Duodenal mucosa (tissue), 2 donors: Measurements from ENCODE around the gene SORCS2.

ENCODE experiments used
- H3K27ac ChIP-seq: one replicate; pipeline ENCODE4 v1.7.0; 2013; ENCODE audit warnings: low read depth, low read length
- H3K27me3 ChIP-seq, 2 donors: one replicate each; pipeline ENCODE4 v1.7.0; 2013; ENCODE audit warnings: low read length in 2 of 2, control low read depth in 1 of 2; ENCODE audit not compliant: insufficient read depth in 2 of 2, control insufficient read depth in 1 of 2
- H3K36me3 ChIP-seq, 2 donors: one replicate each; pipeline ENCODE4 v1.7.0; 2013; ENCODE audit warnings: low read length in 2 of 2, control low read depth in 1 of 2; ENCODE audit not compliant: insufficient read depth in 2 of 2, control insufficient read depth in 1 of 2
- H3K4me1 ChIP-seq, 2 donors: one replicate each; pipeline ENCODE4 v1.7.0; 2013; ENCODE audit warnings: low read length in 2 of 2, control low read depth in 1 of 2; ENCODE audit not compliant: insufficient read depth in 2 of 2, control insufficient read depth in 1 of 2
- H3K4me3 ChIP-seq, 2 donors: one replicate each; pipeline ENCODE4 v1.7.0; 2013; ENCODE audit warnings: low read length in 2 of 2, low read depth in 1 of 2
- H3K9ac ChIP-seq, 2 donors: one replicate each; pipeline ENCODE4 v1.7.0; 2013; ENCODE audit warnings: low read length in 2 of 2, low read depth in 1 of 2
- H3K9me3 ChIP-seq, 2 donors: one replicate each; pipeline ENCODE4 v1.7.0; 2013; ENCODE audit warnings: low read length in 2 of 2, control low read depth in 1 of 2; ENCODE audit not compliant: control insufficient read depth in 1 of 2

The SORCS2 gene

DNA sequence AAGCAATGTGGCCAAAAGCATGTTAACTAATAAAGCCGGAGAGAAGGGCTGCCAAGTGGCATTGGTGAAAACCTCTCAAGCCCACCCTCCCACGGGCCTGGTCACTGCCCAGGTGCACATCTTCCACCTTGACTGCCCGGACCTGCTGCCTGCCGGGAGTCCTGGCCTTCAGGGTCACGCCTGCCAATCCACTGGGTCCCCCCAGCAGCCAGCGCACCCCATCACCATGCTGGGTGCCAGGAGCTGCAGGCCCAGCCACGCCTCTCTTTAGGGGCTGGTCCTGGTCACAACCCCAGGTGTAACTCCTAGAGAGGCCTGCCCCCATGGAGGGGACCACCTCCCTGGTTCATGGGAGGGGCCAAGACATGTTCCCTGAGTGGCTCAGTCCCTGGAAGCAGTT is 176.0 kb downstream of the SORCS2 start:
- Histone ChIP-seq H3K27me3 (peaks cover 0 to 3% of the 10 kb centered on the region in 2 donors), H3K9ac (no peak overlapping the region), H3K4me3 (no peak overlapping the region), H3K36me3 (no peaks in the 10 kb centered on the region), H3K27ac (no peak overlapping the region), H3K4me1 (no peaks in the 10 kb centered on the region), H3K9me3 (no peaks in the 10 kb centered on the region)

DNA sequence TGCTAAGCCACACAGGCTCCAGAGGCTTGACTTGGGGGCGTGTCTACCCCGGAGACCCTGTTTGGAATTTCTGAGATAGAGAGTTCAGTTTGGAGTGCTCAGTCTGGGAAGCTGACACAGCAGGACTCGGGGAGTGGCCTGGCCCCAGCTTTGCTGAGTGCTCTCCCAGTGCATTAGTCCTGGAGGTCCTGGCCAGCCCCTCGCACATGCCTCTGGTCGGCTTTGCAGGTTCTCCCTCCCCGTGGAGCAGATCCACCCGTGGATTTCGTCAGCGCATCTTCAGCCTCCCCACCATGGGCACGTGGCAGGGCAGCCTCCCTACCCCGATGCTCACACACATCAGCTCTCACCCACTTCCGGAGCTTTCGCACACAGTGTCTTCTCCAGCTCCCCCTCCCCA is 177.2 kb downstream of the SORCS2 start:
- H3K9me3 ChIP-seq, result no peaks in the 10 kb centered on the region
- no peak overlapping the region for H3K9ac ChIP-seq
- no peaks in the 10 kb centered on the region for H3K36me3 ChIP-seq
- H3K27me3 ChIP-seq, result peaks cover 0 to 3% of the 10 kb centered on the region in 2 donors
- no peak overlapping the region for H3K27ac ChIP-seq
- H3K4me1 ChIP-seq, result no peaks in the 10 kb centered on the region
- H3K4me3 ChIP-seq, result no peak overlapping the region

DNA sequence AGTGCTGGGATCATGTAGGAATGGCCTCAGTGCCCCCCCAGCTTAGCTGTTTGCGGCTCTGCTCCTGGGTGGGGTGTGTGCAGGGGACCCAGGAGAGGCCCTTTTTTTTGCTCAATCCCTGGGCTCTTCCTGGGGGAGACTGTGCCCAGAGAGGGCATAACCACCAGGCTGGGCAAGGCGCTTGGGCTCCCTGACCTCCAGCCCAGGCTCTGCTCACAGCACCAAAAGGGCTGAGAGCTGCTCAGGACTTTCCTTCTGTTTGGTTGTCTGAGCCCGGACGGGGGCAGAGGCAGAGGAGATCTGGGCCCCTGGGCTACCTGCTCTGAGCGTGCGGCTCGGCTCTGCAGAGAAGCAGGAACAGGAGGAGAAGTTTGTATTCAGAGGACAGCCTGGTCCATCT is 177.7 kb downstream of the SORCS2 start:
- H3K4me1 ChIP-seq, result no peaks in the 10 kb centered on the region
- no peak overlapping the region for H3K27ac ChIP-seq
- H3K36me3 ChIP-seq, result no peaks in the 10 kb centered on the region
- H3K9me3 ChIP-seq, result no peaks in the 10 kb centered on the region
- H3K4me3 ChIP-seq, result no peak overlapping the region
- peaks cover 0 to 3% of the 10 kb centered on the region in 2 donors for H3K27me3 ChIP-seq
- H3K9ac ChIP-seq, result no peak overlapping the region

DNA sequence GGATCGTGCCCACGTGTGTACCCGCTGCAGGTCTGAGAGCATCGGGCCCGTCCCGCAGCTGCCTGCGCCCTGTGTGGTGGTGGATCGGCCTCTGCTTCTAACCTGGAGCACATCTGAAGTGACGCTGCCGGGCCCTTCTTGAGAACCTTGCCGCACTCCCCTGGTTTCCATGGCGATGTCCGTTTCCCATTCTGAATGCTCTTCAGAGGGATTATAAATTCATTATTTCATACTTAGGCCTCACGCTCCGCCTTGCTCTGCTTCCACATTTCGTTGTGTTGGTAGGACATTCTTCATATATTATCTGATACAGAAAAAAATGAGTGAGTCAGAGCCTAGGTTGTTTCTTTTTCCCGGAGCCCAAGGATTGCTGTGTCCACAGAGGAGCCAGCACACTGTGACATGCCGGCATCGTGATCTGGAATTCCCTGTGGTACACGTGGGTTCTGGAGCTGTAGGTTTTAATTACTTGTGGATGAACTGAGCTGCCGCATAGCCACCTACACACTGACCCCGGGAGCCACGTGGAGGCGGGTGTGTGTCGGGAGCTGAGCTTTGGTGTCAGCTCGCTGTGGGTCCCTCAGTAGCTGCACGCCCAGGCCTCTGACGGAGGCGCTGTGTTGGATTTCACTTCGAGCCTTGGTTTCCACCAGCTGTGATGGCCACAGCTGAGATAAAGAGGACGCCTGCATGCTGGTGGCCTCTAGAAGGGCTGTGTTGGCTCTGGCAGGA is 179.0 kb downstream of the SORCS2 start:
- Histone ChIP-seq H3K36me3 (no peaks in the 10 kb centered on the region), H3K9ac (no peak overlapping the region)

DNA sequence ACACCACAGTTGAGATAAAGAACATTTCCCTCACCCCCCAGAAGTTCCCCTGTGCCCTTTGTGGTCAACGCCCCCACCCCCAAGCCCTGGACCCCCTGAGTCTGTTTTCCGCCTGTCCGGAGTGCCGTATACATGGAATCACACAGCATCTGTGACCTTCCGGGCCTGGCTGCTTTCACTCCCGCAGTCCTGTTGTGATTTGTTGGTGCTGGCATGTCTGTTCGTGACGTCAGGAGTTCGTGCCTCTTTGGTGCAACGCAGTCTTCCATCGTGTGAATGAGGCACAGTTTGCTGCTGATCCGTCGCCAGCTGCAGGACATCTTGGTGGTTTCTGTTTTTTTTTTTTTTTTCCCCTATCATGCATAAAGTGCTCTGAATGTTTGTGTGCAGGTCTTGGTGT is 180.3 kb downstream of the SORCS2 start:
- Histone ChIP-seq H3K27ac (no peak overlapping the region), H3K4me1 (no peaks in the 10 kb centered on the region), H3K4me3 (no peak overlapping the region), H3K9me3 (no peaks in the 10 kb centered on the region), H3K27me3 (no peaks in the 10 kb centered on the region), H3K9ac (no peak overlapping the region), H3K36me3 (no peaks in the 10 kb centered on the region)

More for the DNA sequence above, 179.0 kb downstream of the SORCS2 start:
- Histone ChIP-seq H3K9me3 (no peaks in the 10 kb centered on the region), H3K27me3 (no peaks in the 10 kb centered on the region), H3K27ac (no peak overlapping the region), H3K4me3 (no peak overlapping the region), H3K4me1 (no peaks in the 10 kb centered on the region)

DNA sequence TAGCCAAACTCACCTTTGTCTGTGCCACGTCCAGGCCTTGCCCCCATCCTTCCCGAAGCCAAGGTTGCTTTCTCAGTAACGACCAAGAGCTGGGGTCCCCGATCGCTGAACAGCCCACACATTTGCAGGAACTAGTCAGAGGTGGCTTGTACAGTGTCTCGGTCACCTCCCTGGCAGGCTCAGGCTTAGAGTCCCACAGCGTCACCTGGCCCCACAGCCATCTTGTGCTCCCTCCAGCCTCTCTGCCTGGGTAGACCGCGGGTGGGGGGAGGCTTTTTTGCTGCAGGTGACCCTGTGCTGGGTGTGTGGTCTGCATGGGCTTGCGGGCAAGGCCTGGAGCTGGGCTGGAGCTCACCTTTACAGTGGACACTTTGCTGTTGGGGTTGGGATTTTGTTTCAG is 182.2 kb downstream of the SORCS2 start:
- Histone ChIP-seq H3K4me3 (no peak overlapping the region), H3K36me3 (no peaks in the 10 kb centered on the region), H3K4me1 (no peaks in the 10 kb centered on the region), H3K9ac (no peak overlapping the region), H3K27me3 (no peaks in the 10 kb centered on the region), H3K27ac (no peak overlapping the region), H3K9me3 (no peaks in the 10 kb centered on the region)

DNA sequence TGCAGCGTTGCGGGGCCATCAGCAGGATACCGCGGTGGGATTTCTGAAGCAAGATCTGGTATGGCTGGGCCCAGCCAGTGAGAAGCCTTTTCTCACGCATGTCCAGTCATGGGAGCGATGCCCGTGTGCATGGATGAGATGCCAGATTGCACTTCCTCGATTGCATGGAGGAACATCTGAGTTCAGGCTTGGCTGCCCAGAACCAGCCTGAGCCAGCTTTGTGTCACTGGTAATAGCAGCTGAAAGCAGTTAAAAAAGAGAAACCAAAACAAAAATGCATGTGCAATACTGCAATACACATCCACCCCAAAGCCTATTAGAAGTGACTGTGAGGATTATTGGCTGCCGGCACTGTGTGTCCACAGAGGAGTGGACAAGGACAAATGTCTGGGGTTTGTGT is 183.1 kb downstream of the SORCS2 start:
- H3K9ac ChIP-seq, result no peak overlapping the region
- H3K36me3 ChIP-seq, result no peaks in the 10 kb centered on the region
- no peaks in the 10 kb centered on the region for H3K27me3 ChIP-seq
- H3K4me1 ChIP-seq, result no peaks in the 10 kb centered on the region
- H3K9me3 ChIP-seq, result no peaks in the 10 kb centered on the region
- H3K27ac ChIP-seq, result no peak overlapping the region
- H3K4me3 ChIP-seq, result no peak overlapping the region

DNA sequence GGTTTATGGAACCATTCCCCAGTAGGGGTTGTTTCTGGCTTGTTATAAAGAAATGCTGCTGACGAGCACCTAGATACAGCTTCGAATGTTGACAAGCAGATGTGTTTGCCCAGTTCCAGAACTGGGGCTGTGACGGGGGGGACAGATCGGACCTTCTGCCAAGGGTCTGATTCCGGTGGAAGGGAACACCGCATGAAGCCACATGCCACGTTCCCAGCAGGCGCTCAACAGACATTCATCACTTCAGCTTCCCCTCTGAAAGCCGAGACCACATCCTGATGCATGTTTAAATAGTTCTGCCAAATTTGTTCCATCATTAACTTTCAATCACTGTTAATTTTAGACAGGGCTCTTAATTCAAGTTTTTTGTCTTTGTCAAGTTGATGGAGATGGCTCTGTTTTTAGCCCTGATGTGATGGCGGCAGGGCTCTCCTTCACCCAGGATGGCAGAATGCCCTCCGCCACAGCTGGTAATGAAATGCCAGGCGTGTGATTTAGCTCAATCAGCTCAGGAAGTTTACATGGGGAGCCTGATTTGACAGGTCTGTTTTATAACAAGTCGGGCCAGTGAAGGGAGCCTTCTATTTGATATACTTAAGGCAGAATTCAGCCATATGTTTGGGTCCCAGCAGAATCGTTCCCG is 185.0 kb downstream of the SORCS2 start:
- H3K27ac ChIP-seq, result no peak overlapping the region
- H3K4me1 ChIP-seq, result no peaks in the 10 kb centered on the region
- no peak overlapping the region for H3K4me3 ChIP-seq
- no peaks in the 10 kb centered on the region for H3K27me3 ChIP-seq
- no peaks in the 10 kb centered on the region for H3K36me3 ChIP-seq
- H3K9ac ChIP-seq, result no peak overlapping the region
- H3K9me3 ChIP-seq, result no peaks in the 10 kb centered on the region

DNA sequence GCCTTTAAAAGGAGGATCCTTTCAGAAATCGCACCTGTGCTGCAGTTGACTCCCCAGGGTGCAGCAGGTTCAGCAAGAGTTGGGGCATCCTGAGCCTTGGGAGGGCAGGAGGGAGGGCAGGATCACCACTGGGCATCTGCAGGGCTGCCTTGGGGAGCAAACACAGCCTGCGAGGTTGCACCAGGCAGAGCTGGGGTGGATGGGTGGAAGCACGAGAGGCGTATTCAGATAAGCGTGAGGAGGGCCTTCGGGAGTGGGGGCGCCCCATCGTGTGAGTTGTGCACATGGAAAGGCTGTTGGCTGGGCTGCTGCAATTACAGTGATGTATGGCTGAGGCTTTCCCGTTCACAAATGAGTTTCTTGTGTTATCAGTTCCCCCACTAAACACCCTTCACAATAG is 186.8 kb downstream of the SORCS2 start:
- Histone ChIP-seq H3K27me3 (no peaks in the 10 kb centered on the region), H3K36me3 (no peaks in the 10 kb centered on the region), H3K27ac (no peak overlapping the region), H3K9me3 (no peaks in the 10 kb centered on the region), H3K9ac (no peak overlapping the region), H3K4me3 (no peak overlapping the region), H3K4me1 (no peaks in the 10 kb centered on the region)

DNA sequence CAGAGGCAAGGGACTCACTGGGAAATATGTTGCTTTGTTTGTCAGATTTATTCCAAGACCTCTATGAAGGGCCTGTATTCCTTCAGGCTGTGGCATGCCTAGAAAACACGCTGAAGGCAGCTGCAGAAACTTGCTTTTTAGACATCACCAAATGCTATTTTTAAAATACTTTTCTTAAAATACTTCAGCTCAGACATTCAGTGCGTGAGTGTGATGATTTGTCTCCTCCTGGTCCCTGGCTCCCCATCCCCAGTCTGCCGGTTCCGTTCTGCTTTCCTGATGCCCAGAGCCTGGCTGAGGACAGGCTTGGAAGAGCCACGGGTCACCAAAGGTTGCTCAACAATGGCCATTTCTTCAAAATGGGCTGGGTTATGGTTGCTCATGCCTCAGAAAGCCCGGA is 187.4 kb downstream of the SORCS2 start:
- H3K9ac ChIP-seq, result no peak overlapping the region
- H3K27ac ChIP-seq, result no peak overlapping the region
- no peaks in the 10 kb centered on the region for H3K27me3 ChIP-seq
- no peaks in the 10 kb centered on the region for H3K36me3 ChIP-seq
- H3K4me1 ChIP-seq, result no peaks in the 10 kb centered on the region
- H3K9me3 ChIP-seq, result no peaks in the 10 kb centered on the region
- no peak overlapping the region for H3K4me3 ChIP-seq
